H1 (cell line): ENCODE data around the gene PTCH2. TPM values are rescaled to one million over a fixed set of nuclear protein-coding genes. Genes with fewer than 3 reads are reported as not detected.

Experiments
- CTCF ChIA-PET: fragments of 300-600 bp; sonication (Branson Sonifier 250); formaldehyde crosslinking; loops from one replicate; lab custom pipeline; 2021; ENCODE audit not compliant: partially characterized antibody; lab: Charles Lee
- POLR2A ChIA-PET: fragments of 300-600 bp; sonication (Branson Sonifier 250); formaldehyde crosslinking; loops from one replicate; lab custom pipeline; 2021; ENCODE audit warnings: inconsistent platforms; ENCODE audit not compliant: partially characterized antibody; lab: Charles Lee
- DNase-seq, 2 experiments: peaks; one replicate each; pipeline versions ENCODE4 v3.0.0 to v3.0.0-alpha.2; 2010 to 2022; ENCODE audit warnings: low spot score in 2 of 2, low read depth in 1 of 2, mixed read lengths in 1 of 2
- FAIRE-seq: peaks from 2 replicates; lab custom pipeline; 2011; peaks lifted over from hg19 to GRCh38; lab: Jason Lieb, UNC
- H2AFZ ChIP-seq: 2 replicates; pipeline ENCODE4 v1.8.1; 2012; ENCODE audit warnings: low read length, inconsistent platforms
- H2AK5ac ChIP-seq: 2 replicates; pipeline ENCODE4 v1.6.1; 2013; ENCODE audit warnings: low read depth, low read length
- H2BK120ac ChIP-seq: replicated peaks from 2 replicates; pipeline ENCODE3; 2013; ENCODE audit warnings: low read depth, low read length, inconsistent platforms
- H2BK12ac ChIP-seq: 2 replicates; pipeline ENCODE4 v1.6.1; 2013; ENCODE audit warnings: low read depth, low read length
- H2BK15ac ChIP-seq: 2 replicates; pipeline ENCODE4 v1.6.1; 2013; ENCODE audit warnings: low read length
- H2BK20ac ChIP-seq: 2 replicates; pipeline ENCODE4 v1.6.1; 2013; ENCODE audit warnings: low read length
- H2BK5ac ChIP-seq: 2 replicates; pipeline ENCODE4 v1.6.1; 2013; ENCODE audit warnings: low read depth, low read length
- H3K14ac ChIP-seq: 2 replicates; pipeline ENCODE4 v1.6.1; 2013; ENCODE audit warnings: inconsistent platforms; ENCODE audit not compliant: insufficient read length
- H3K18ac ChIP-seq: 2 replicates; pipeline ENCODE4 v1.6.1; 2013; ENCODE audit warnings: low read length; ENCODE audit errors: extremely low read depth
- H3K23ac ChIP-seq: 2 replicates; pipeline ENCODE4 v1.6.1; 2013; ENCODE audit warnings: inconsistent platforms; ENCODE audit not compliant: insufficient read length
- H3K23me2 ChIP-seq: 2 replicates; pipeline ENCODE4 v1.6.1; 2013; ENCODE audit warnings: low read depth, low read length
- H3K27ac ChIP-seq: 2 replicates; pipeline ENCODE4 v1.6.1; 2011; ENCODE audit warnings: low read depth, low read length, inconsistent platforms
- H3K27me3 ChIP-seq, 4 experiments: replicated peaks in 1 of 4; 1 replicate in 1 of 4; 2 replicates in 3 of 4; pipeline versions ENCODE4 v1.6.1 to v1.8.1; 2011 to 2013; ENCODE audit warnings: low read length in 3 of 4, mild to moderate bottlenecking in 3 of 4, inconsistent platforms in 2 of 4, mixed read lengths in 2 of 4, moderate library complexity in 1 of 4; ENCODE audit not compliant: control insufficient read depth in 3 of 4, insufficient read depth in 3 of 4; ENCODE audit errors: extremely low read depth in 1 of 4
- H3K36me3 ChIP-seq, 4 experiments: 2 replicates each; pipeline versions ENCODE4 v1.6.1 to v1.8.1; 2011 to 2013; ENCODE audit warnings: mild to moderate bottlenecking in 4 of 4, low read length in 3 of 4, moderate library complexity in 2 of 4, control low read depth in 1 of 4, inconsistent platforms in 1 of 4; ENCODE audit not compliant: insufficient read depth in 4 of 4, control insufficient read depth in 2 of 4
- H3K4ac ChIP-seq: replicated peaks from 2 replicates; pipeline ENCODE3; 2013; ENCODE audit warnings: low read length, low read depth, mixed read lengths, inconsistent platforms; ENCODE audit not compliant: insufficient read length
- H3K4me1 ChIP-seq, 4 experiments: replicated peaks in 1 of 4; 1 replicate in 1 of 4; 2 replicates in 3 of 4; pipeline versions ENCODE4 v1.6.1 to v1.8.1; 2011 to 2013; ENCODE audit warnings: low read length in 3 of 4, inconsistent platforms in 2 of 4, mixed read lengths in 1 of 4; ENCODE audit not compliant: insufficient read depth in 4 of 4, control insufficient read depth in 3 of 4
- H3K4me2 ChIP-seq, 2 experiments: 2 replicates each; pipeline versions ENCODE4 v1.6.1 to v1.8.1; 2011 to 2013; ENCODE audit warnings: low read depth in 2 of 2, low read length in 2 of 2, control low read depth in 1 of 2, inconsistent platforms in 1 of 2, mild to moderate bottlenecking in 1 of 2; ENCODE audit not compliant: insufficient read depth in 1 of 2
- H3K4me3 ChIP-seq, 4 experiments: fragments of 200-600, 300-600 bp in 1 of 4; sonication (generic), shearing (Covaris generic), sonication (Bioruptor Twin) in 1 of 4; 2 replicates each; pipeline versions ENCODE4 v1.5.1 to v1.8.1; 2011 to 2016; ENCODE audit warnings: low read length in 4 of 4, low read depth in 3 of 4, control low read depth in 2 of 4, inconsistent platforms in 2 of 4, mild to moderate bottlenecking in 2 of 4, mixed read lengths in 1 of 4, moderate library complexity in 1 of 4; ENCODE audit not compliant: insufficient read depth in 2 of 4; ENCODE audit errors: extremely low read depth in 1 of 4
- H3K56ac ChIP-seq: replicated peaks from 2 replicates; pipeline ENCODE3; 2013; ENCODE audit warnings: low read depth, mild to moderate bottlenecking, mixed read lengths, low read length, inconsistent platforms; ENCODE audit not compliant: insufficient read length
- H3K79me1 ChIP-seq: 2 replicates; pipeline ENCODE4 v1.6.1; 2013; ENCODE audit warnings: low read depth, low read length, control low read depth
- H3K79me2 ChIP-seq, 2 experiments: 2 replicates each; pipeline versions ENCODE4 v1.6.1 to v1.8.1; 2012 to 2013; ENCODE audit warnings: low read length in 2 of 2, mild to moderate bottlenecking in 2 of 2, inconsistent platforms in 1 of 2; ENCODE audit not compliant: insufficient read depth in 2 of 2, control insufficient read depth in 1 of 2
- H3K9ac ChIP-seq, 4 experiments: replicated peaks in 1 of 4; 1 replicate in 1 of 4; 2 replicates in 3 of 4; pipeline versions ENCODE4 v1.6.1 to v1.8.1; 2011 to 2013; ENCODE audit warnings: low read depth in 3 of 4, low read length in 3 of 4, control low read depth in 2 of 4, mild to moderate bottlenecking in 2 of 4, moderate library complexity in 2 of 4, inconsistent platforms in 1 of 4; ENCODE audit errors: extremely low read depth in 1 of 4
- H3K9me3 ChIP-seq, 2 experiments: 2 replicates each; pipeline versions ENCODE4 v1.6.1 to v1.8.1; 2012 to 2013; ENCODE audit warnings: mild to moderate bottlenecking in 2 of 2, moderate library complexity in 2 of 2, control low read depth in 1 of 2, inconsistent platforms in 1 of 2, low read depth in 1 of 2, low read length in 1 of 2, mixed read lengths in 1 of 2; ENCODE audit not compliant: insufficient read depth in 2 of 2
- H4K20me1 ChIP-seq, 2 experiments: replicated peaks in 1 of 2; 2 replicates each; pipeline versions ENCODE3 to v1.8.1; 2011 to 2013; ENCODE audit warnings: inconsistent platforms in 2 of 2, low read length in 2 of 2, mild to moderate bottlenecking in 1 of 2; ENCODE audit not compliant: insufficient read depth in 2 of 2, control insufficient read depth in 1 of 2
- H4K5ac ChIP-seq: 2 replicates; pipeline ENCODE4 v1.6.1; 2013; ENCODE audit warnings: low read length, low read depth, mixed read lengths, inconsistent platforms; ENCODE audit not compliant: insufficient read length
- H4K8ac ChIP-seq: 2 replicates; pipeline ENCODE4 v1.8.0; 2013; ENCODE audit warnings: mild to moderate bottlenecking, moderate library complexity, low read length, inconsistent platforms; ENCODE audit not compliant: insufficient read depth; ENCODE audit errors: extremely low read depth
- H4K91ac ChIP-seq: replicated peaks from 2 replicates; pipeline ENCODE3; 2013; ENCODE audit warnings: low read length, mixed read lengths, inconsistent platforms; ENCODE audit not compliant: insufficient read length
- ASH2L ChIP-seq: fragments of 200-600, 300-600 bp; sonication (generic); IDR thresholded peaks from one replicate; pipeline ENCODE4 v1.7.1; 2017; ENCODE audit warnings: low read length
- BCL11A ChIP-seq, 2 experiments: IDR thresholded peaks; one replicate each; pipeline ENCODE4 v1.6.1; 2011; ENCODE audit warnings: low read depth in 2 of 2, low read length in 2 of 2, mild to moderate bottlenecking in 2 of 2
- CHD2 ChIP-seq: IDR thresholded peaks from 2 replicates; pipeline ENCODE4 v1.6.1; 2012; ENCODE audit warnings: low read length, improper control_type of control experiment
- GABPA ChIP-seq: IDR thresholded peaks from 2 replicates; pipeline ENCODE4 v1.6.1; 2011; ENCODE audit warnings: mild to moderate bottlenecking, low read length, moderate library complexity, borderline replicate concordance; ENCODE audit not compliant: insufficient read depth
- SIN3A ChIP-seq, 2 experiments: IDR thresholded peaks in 1 of 2; conservative IDR thresholded peaks in 1 of 2; 2 replicates each; pipeline ENCODE4 v1.6.1; 2011 to 2012; ENCODE audit warnings: low read length in 2 of 2, improper control_type of control experiment in 1 of 2, low read depth in 1 of 2, mild to moderate bottlenecking in 1 of 2
- WGBS, 2 experiments: shearing (Covaris generic) in 1 of 2; methylation state at CpG; one replicate each; pipeline versions ENCODE4 v1.1.6 to v1.1.7; 2013 to 2015; ENCODE audit warnings: low lambda C conversion rate in 2 of 2, mixed read lengths in 2 of 2, inconsistent platforms in 1 of 2, low coverage in 1 of 2, missing lambda C conversion rate in 1 of 2; ENCODE audit not compliant: insufficient replicate concordance in 2 of 2, insufficient coverage in 1 of 2, insufficient read length in 1 of 2; ENCODE audit errors: extremely low coverage in 1 of 2, missing lambda C conversion rate in 1 of 2; 5-methylcytosine and 5-hydroxymethylcytosine counted together
- polyA plus RNA-seq, 7 experiments: library from polyadenylated mRNA; depleted of rRNA in 3 of 7; stranded (reverse) in 5 of 7; unstranded in 2 of 7; fragments of >200 nt in 5 of 7; fragments of 200-250 nt in 2 of 7; gene quantifications; 1 replicate in 5 of 7; 2 replicates in 1 of 7; 4 replicates in 1 of 7; pipeline versions ENCODE4 v1.2.1 to v1.2.3, GENCODE V29; 2011 to 2013; ENCODE audit warnings: missing spikeins in 2 of 7, mixed read lengths in 2 of 7
- total RNA-seq: library from RNA; stranded (reverse); fragmentation: NEBNext Ultra II Directional; extraction: Animal tissue kit (Norgen Biotek cat#: 25700); gene quantifications from 2 replicates; pipeline ENCODE4 v1.2.1, GENCODE V29; 2021
- TF ChIP-seq, protein P1 (sequence below): IDR thresholded peaks from 2 replicates; pipeline ENCODE4 v1.6.1; 2011; ENCODE audit warnings: low read length, improper control_type of control experiment
- TF ChIP-seq, protein P2 (sequence below), 3 experiments: IDR thresholded peaks; 1 replicate in 2 of 3; 2 replicates in 1 of 3; pipeline versions ENCODE4 v1.5.1 to v1.6.1; 2011; ENCODE audit warnings: low read length in 3 of 3, mild to moderate bottlenecking in 3 of 3, inconsistent platforms in 2 of 3, low read depth in 1 of 3, moderate library complexity in 1 of 3; ENCODE audit not compliant: insufficient read depth in 1 of 3; ENCODE audit errors: control extremely low read depth in 1 of 3

The PTCH2 gene
- total and polyA plus RNA-seq, 2 of the 8 experiments (the other 6 are each of a cell fraction or from before 2014, with no cell fraction given) = 0.35 to 1.2 TPM

DNA sequence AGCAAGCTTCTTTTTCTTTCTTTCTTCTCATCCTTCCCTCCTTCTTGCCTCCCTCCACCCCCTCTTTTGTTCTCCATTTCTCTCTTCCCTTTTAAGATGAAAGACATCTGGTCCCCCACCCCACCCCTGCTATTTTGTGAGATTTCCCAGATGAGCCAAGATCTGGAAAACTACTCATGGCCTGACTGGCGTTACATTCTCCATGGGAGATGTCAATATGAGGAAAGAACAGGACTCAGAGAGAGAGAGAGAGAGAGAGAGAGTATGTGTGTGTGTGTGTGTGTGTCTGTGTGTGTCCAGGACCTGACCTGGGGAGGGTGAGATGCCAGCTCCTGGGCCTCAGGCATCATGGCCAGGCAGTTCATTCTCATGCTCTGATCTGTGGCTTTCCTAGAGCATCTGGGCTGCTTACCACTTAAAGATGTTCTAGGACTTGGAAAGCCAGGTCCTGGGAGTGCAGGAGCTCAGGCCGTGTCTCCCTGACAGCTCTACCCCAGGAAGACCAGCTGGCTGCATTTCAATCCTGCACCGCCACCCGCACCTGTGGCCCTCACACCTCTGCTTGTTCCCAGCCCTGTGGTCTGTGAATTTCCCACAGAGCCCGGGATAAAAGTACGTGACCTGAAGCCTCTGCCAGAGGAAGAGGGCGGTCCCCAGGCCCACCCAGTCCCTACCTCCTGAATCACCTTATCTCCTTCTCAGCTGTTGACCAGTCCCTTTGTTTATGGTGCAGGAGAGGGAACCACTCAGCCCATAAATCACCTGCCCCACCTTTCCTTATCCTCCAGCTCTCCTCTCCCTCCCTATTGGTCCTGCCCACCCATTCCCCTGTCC is 51.9 kb downstream of the PTCH2 start:
- H3K9ac ChIP-seq = no peak overlapping the region
- H3K9me3 ChIP-seq = no peaks in the 10 kb centered on the region
- no peak overlapping the region for H4K5ac ChIP-seq
- no peak overlapping the region for H4K91ac ChIP-seq
- POLR2A ChIA-PET = interaction anchor here (1.3 to 23.6 kb wide), 8 partner anchors 9 to 107 kb away, joined by 3 to 428 read pairs (median 16); partner anchors contain the start of genes BTBD19, DYNLT4, PLK3 and RNU5D-1
- H3K23ac ChIP-seq = no peak overlapping the region
- no peaks in the 10 kb centered on the region for H3K79me2 ChIP-seq
- H2AK5ac ChIP-seq = no peak overlapping the region
- H4K20me1 ChIP-seq = no peaks in the 10 kb centered on the region
- H3K4me2 ChIP-seq = no peak overlapping the region
- H2BK20ac ChIP-seq = no peak overlapping the region
- H3K27ac ChIP-seq = no peak overlapping the region
- no peak overlapping the region for H3K14ac ChIP-seq
- 95% methylated on average over 7 of the region's 7 CpGs; no CpG with 5 or more reads in 1 of the 2 experiments for WGBS, 2 experiments
- peaks cover 4 to 13% (median 9%) of the 10 kb centered on the region in 4 experiments for H3K4me1 ChIP-seq
- H3K79me1 ChIP-seq = 0 out of 2 replicates have a peak, but pooled peaks cover 2% of the 10 kb centered on the region
- H3K4me3 ChIP-seq = no peak overlapping the region
- CTCF ChIA-PET = interaction anchor here (0.6 to 10.4 kb wide), 15 partner anchors 9 to 228 kb away, joined by 3 to 67 read pairs (median 6); partner anchors contain the start of genes BTBD19, DYNLT4, HECTD3 and PLK3
- H3K4ac ChIP-seq = no peak overlapping the region
- H3K36me3 ChIP-seq = no peaks in the 10 kb centered on the region
- H3K27me3 ChIP-seq = peaks cover 0 to 7% (median 0%) of the 10 kb centered on the region in 4 experiments; a peak in 2 of 7 replicates
- DNase-seq (no peak), FAIRE-seq (no peak)
- H3K56ac ChIP-seq = no peak overlapping the region
- H2BK120ac ChIP-seq = no peak overlapping the region
- no peak overlapping the region for H2BK12ac ChIP-seq
- H2AFZ ChIP-seq = no peak overlapping the region
- H3K18ac ChIP-seq = no peak overlapping the region
- no peak overlapping the region for H2BK5ac ChIP-seq
- no peak overlapping the region for H4K8ac ChIP-seq
- H3K23me2 ChIP-seq = peaks cover 4% of the 10 kb centered on the region; the same call in 1 of the 2 replicates
- H2BK15ac ChIP-seq = peak overlapping the region; percentile 46; the same call in 1 of the 2 replicates
- TF ChIP-seq, protein P1, sequence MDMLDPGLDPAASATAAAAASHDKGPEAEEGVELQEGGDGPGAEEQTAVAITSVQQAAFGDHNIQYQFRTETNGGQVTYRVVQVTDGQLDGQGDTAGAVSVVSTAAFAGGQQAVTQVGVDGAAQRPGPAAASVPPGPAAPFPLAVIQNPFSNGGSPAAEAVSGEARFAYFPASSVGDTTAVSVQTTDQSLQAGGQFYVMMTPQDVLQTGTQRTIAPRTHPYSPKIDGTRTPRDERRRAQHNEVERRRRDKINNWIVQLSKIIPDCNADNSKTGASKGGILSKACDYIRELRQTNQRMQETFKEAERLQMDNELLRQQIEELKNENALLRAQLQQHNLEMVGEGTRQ = no peak
- TF ChIP-seq SIN3A (conservative IDR thresholded peaks at IDR 0.05 in 1 of 2, IDR thresholded peaks at IDR 0.05 in 1 of 2; ENCODE audit: low read depth in 1 of 2, low read length in 2 of 2) (no peak), CHD2 (no peak), BCL11A (IDR thresholded peaks at IDR 0.05; ENCODE audit: low read depth in 2 of 2, low read length in 2 of 2) (no peak), GABPA (no peak), ASH2L (no peak)
- TF ChIP-seq, protein P2, sequence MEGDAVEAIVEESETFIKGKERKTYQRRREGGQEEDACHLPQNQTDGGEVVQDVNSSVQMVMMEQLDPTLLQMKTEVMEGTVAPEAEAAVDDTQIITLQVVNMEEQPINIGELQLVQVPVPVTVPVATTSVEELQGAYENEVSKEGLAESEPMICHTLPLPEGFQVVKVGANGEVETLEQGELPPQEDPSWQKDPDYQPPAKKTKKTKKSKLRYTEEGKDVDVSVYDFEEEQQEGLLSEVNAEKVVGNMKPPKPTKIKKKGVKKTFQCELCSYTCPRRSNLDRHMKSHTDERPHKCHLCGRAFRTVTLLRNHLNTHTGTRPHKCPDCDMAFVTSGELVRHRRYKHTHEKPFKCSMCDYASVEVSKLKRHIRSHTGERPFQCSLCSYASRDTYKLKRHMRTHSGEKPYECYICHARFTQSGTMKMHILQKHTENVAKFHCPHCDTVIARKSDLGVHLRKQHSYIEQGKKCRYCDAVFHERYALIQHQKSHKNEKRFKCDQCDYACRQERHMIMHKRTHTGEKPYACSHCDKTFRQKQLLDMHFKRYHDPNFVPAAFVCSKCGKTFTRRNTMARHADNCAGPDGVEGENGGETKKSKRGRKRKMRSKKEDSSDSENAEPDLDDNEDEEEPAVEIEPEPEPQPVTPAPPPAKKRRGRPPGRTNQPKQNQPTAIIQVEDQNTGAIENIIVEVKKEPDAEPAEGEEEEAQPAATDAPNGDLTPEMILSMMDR (IDR thresholded peaks at IDR 0.05; ENCODE audit: control extremely low read depth in 1 of 3, insufficient read depth in 1 of 3, low read depth in 1 of 3, low read length in 3 of 3) = no peak
